UCSD-AML1 (cell line): ENCODE measurements around the gene ROBO4.

Experiments
- DNase-seq: peaks from one replicate; lab custom pipeline; 2025; ENCODE audit not compliant: unreplicated experiment; lab: John Stamatoyannopoulos, UW

The ROBO4 gene

GRCh38 chr11:124897674-124898262 is at the start of gene ROBO4:
Gene ROBO4, minus strand, starts transcription at chr11:124897865. Its CDS starts 70 bp downstream, at chr11:124897795.
- peak; percentile 78 for DNase-seq

GRCh38 chr11:124946735-124947141 is 49.1 kb upstream of the ROBO4 start:
- no peak for DNase-seq

GRCh38 chr11:124945826-124946225 is 48.2 kb upstream of the ROBO4 start:
- no peak for DNase-seq

- DNase-seq, result no peak
Observed at GRCh38 chr11:124944565-124944964, 46.9 kb upstream of the ROBO4 start.

GRCh38 chr11:124943741-124944140 is 46.1 kb upstream of the ROBO4 start:
- no peak for DNase-seq

- DNase-seq, result no peak
Observed at GRCh38 chr11:124943254-124943616, 45.6 kb upstream of the ROBO4 start.

GRCh38 chr11:124942466-124943253 is 45.0 kb upstream of the ROBO4 start:
- no peak for DNase-seq

GRCh38 chr11:124941703-124942102 is 44.0 kb upstream of the ROBO4 start:
- no peak for DNase-seq

GRCh38 chr11:124938970-124939369 is 41.3 kb upstream of the ROBO4 start:
- DNase-seq, result no peak

GRCh38 chr11:124938206-124938765 is 40.6 kb upstream of the ROBO4 start:
- DNase-seq, result no peak

GRCh38 chr11:124937336-124937935 is 39.8 kb upstream of the ROBO4 start:
- no peak for DNase-seq

- DNase-seq, result no peak
Observed at GRCh38 chr11:124935548-124936514, 38.2 kb upstream of the ROBO4 start, which contains the start of gene HEPACAM. Gene HEPACAM, minus strand, starts transcription at chr11:124936047. Its CDS starts 41 bp downstream, at chr11:124936006.

- DNase-seq, result no peak
Observed at GRCh38 chr11:124934862-124935547, 37.3 kb upstream of the ROBO4 start.

- no peak for DNase-seq
Observed at GRCh38 chr11:124930799-124931198, 33.1 kb upstream of the ROBO4 start.

- DNase-seq, result no peak
Observed at GRCh38 chr11:124928942-124929665, 31.4 kb upstream of the ROBO4 start.

GRCh38 chr11:124923296-124923695 is 25.6 kb upstream of the ROBO4 start:
- no peak for DNase-seq

- DNase-seq, result no peak
Observed at GRCh38 chr11:124922831-124923230, 25.2 kb upstream of the ROBO4 start.

- DNase-seq, result no peak
Observed at GRCh38 chr11:124920870-124921609, 23.4 kb upstream of the ROBO4 start.

- no peak for DNase-seq
Observed at GRCh38 chr11:124920356-124920755, 22.7 kb upstream of the ROBO4 start.
